Right hindlimb (tissue), 1 donor: Measurements from ENCODE around the gene ATP6V0D1.

Experiments used
- DNase-seq: peaks from one replicate; pipeline ENCODE4 v3.0.0-alpha.2; 2018

Gene ATP6V0D1

DNA sequence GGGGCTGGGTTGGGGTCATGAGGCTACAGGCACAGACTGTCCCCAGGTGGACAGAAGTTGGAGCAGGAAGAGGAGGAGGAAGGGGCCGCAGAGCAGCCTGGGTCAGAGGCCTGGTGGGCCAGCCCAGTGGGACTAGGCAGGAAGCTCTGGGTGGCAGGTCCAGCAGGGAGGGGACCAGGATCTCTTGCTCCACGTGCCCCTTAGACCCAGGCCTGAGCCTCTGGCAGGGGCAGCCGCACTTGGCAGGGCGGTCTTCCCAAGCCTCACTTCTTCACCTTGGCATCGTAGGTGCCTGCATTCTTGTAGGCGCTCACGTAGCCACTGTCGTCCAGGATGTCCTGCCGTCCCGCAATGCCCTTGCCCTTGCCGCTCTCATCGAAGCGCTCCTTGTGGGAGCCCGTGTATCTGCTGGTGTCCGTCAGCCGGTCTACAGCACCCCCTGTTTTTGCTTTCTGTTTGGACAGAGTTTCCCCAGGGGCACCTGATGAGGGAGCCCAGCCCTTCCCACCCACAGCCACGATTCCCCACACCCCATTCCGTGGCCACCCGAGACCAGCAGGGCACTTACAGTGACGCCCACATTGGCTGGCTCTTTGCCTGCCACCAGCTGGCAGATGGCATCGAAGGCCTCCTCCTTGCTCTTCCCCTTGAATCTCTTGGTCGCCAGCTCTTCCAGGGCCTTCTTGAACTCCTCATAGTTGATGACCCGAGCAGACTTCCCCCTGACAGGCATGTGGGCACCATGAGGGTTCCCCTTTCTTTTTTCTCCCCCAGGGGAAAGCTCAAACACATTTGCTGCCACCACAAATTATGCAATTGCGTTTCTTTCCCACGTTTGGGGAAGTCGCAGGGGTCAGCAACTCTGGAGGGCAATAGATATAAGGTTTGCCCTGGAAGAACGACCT, 90.8 kb downstream of the ATP6V0D1 start:
- peak; percentile 50 for DNase-seq

DNA sequence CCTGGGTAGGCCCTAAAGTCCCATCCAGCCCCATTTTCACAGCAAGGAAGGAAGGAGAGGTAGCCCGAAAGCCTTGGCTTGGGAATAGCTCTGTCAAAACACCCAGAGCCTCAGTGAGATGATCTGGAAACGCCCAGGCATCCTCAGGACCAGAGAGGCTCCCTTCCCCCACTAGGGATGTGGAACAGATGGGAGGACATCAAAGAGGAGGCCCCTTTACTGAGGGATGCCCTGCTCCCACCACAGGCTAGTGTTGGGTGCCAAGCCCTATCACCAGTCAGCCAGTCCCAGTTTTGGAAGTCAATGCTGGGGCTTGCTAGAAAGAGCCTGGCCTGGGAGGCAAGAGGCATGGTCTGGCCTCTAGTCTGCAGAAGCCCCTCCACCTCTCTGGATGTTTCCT, 92.4 kb downstream of the ATP6V0D1 start:
- DNase-seq = no peak

DNA sequence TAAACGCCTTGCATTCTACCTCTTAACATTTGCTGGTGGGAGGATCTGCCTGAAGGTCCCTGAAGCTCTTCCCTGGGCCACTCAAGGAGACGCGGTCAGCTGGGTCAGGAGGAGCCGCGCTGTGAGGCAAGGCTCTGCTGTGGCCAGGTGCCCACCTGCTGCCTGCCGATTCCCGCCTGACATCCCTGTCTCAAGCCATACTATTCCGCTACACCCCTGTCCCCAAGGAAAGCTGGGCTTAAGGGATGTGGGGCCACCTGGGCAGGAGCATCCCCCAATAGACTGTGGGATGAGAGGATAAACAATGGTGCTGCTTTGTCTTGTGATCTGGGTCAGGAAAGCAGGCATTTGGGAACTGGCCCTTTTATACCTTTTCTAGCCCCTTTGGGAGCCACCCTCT, 92.8 kb downstream of the ATP6V0D1 start:
- no peak for DNase-seq
